ENCODE measurements around the gene MTMR12. TPM values are rescaled to one million over a fixed set of nuclear protein-coding genes. Genes with fewer than 3 reads are reported as not detected.

The MTMR12 gene
- total and polyA plus RNA-seq, 2 of the 8 experiments (the other 6 are each of a cell fraction or from before 2014, with no cell fraction given), result 19.1 to 59.3 TPM

GRCh38 chr5:32312197-32312594, 543 bp downstream of the MTMR12 start:
- Histone ChIP-seq H2BK15ac (ENCODE audit: low read length) (no peak overlapping the region), H3K79me1 (ENCODE audit: low read depth, low read length) (no peaks in the 10 kb centered on the region; the same call in 1 of the 2 replicates), H3K56ac (replicated peaks; ENCODE audit: insufficient read length, low read depth, low read length) (no peak overlapping the region), H4K5ac (ENCODE audit: insufficient read length, low read depth, low read length) (peak overlapping the region; percentile 31), H4K91ac (replicated peaks; ENCODE audit: insufficient read length, low read length) (peak overlapping the region; percentile 30), H4K8ac (ENCODE audit: extremely low read depth, insufficient read depth, low read length) (peak overlapping the region; percentile 93), H3K18ac (ENCODE audit: extremely low read depth, low read length) (peak overlapping the region; percentile 95), H2AFZ (ENCODE audit: low read length) (no peak overlapping the region), H4K20me1 (replicated peaks in 1 of 2; ENCODE audit: control insufficient read depth in 1 of 2, insufficient read depth in 2 of 2, low read length in 2 of 2) (peaks cover 0 to 5% of the 10 kb centered on the region in 2 experiments), H3K4me2 (ENCODE audit: insufficient read depth in 1 of 2, low read depth in 2 of 2, low read length in 2 of 2) (peak overlapping the region; percentile 71 to 94), H3K23me2 (ENCODE audit: low read depth, low read length) (peaks cover 7% of the 10 kb centered on the region), H3K36me3 (ENCODE audit: control insufficient read depth in 2 of 4, insufficient read depth in 4 of 4, low read length in 3 of 4) (no peaks in the 10 kb centered on the region; a peak in 2 of 8 replicates), H2BK5ac (ENCODE audit: low read depth, low read length) (0 out of 2 replicates have a peak overlapping the region, but pooled peaks have one; percentile 78), H3K23ac (ENCODE audit: insufficient read length) (no peak overlapping the region), H2BK20ac (ENCODE audit: low read length) (no peak overlapping the region), H3K9ac (replicated peaks in 1 of 4; ENCODE audit: extremely low read depth in 1 of 4, low read depth in 3 of 4, low read length in 3 of 4) (peak overlapping the region; percentile 49 to 99 (median 74)), H3K79me2 (ENCODE audit: control insufficient read depth in 1 of 2, insufficient read depth in 2 of 2, low read length in 2 of 2) (peaks cover 17 to 50% of the 10 kb centered on the region in 2 experiments), H3K4ac (replicated peaks; ENCODE audit: insufficient read length, low read depth, low read length) (no peak overlapping the region), H2BK120ac (replicated peaks; ENCODE audit: low read depth, low read length) (no peak overlapping the region), H3K14ac (ENCODE audit: insufficient read length) (no peak overlapping the region), H3K27ac (ENCODE audit: low read depth, low read length) (peak overlapping the region; percentile 70; the same call in 1 of the 2 replicates), H3K4me1 (replicated peaks in 1 of 4; ENCODE audit: control insufficient read depth in 3 of 4, insufficient read depth in 4 of 4, low read length in 3 of 4) (peaks cover 0 to 8% (median 4%) of the 10 kb centered on the region in 4 experiments; a peak in 5 of 7 replicates), H2AK5ac (ENCODE audit: low read depth, low read length) (no peak overlapping the region), H3K4me3 (ENCODE audit: extremely low read depth in 1 of 4, insufficient read depth in 2 of 4, low read depth in 3 of 4, low read length in 4 of 4) (peak overlapping the region; percentile 70 to 80 (median 79)), H3K27me3 (replicated peaks in 1 of 4; ENCODE audit: control insufficient read depth in 3 of 4, extremely low read depth in 1 of 4, insufficient read depth in 3 of 4, low read length in 3 of 4) (no peaks in the 10 kb centered on the region), H2BK12ac (ENCODE audit: low read depth, low read length) (no peak overlapping the region), H3K9me3 (ENCODE audit: insufficient read depth in 2 of 2, low read depth in 1 of 2, low read length in 1 of 2) (no peaks in the 10 kb centered on the region)
- FAIRE-seq (no peak), DNase-seq (ENCODE audit: low read depth in 1 of 2, low spot score in 2 of 2) (peak in 1 of 2 experiments; percentile 66)
- 4% methylated on average over 26 of the region's 34 CpGs; no CpG with 5 or more reads in 1 of the 2 experiments for WGBS, 2 experiments (ENCODE audit: extremely low coverage in 1 of 2, insufficient coverage in 1 of 2, insufficient read length in 1 of 2, insufficient replicate concordance in 2 of 2, low coverage in 1 of 2, low lambda C conversion rate in 2 of 2, missing lambda C conversion rate in 1 of 2)
- ChIA-PET POLR2A (ENCODE audit: partially characterized antibody) (interaction anchor here (1.0 to 1.2 kb wide), 3 partner anchors 13 to 28 kb away, joined by 3 to 4 read pairs (median 3); no protein-coding TSS in a partner anchor), CTCF (ENCODE audit: partially characterized antibody) (no interaction called here)
- TF ChIP-seq CBX8 (IDR thresholded peaks at IDR 0.05; ENCODE audit: borderline replicate concordance, low read depth, low read length), result no peak
- peak; percentile 13 for TF ChIP-seq TAF7 (optimal IDR thresholded peaks at IDR 0.05; ENCODE audit: borderline replicate concordance, low read depth, low read length)
- no peak for TF ChIP-seq CTBP2 (IDR thresholded peaks at IDR 0.05; ENCODE audit: borderline replicate concordance, insufficient read depth, insufficient read length, low read length)
- no peak for TF ChIP-seq ASH2L (IDR thresholded peaks at IDR 0.05; ENCODE audit: low read length)
- peak; percentile 57; the same call in 1 of the 2 replicates for TF ChIP-seq PHF8 (conservative IDR thresholded peaks at IDR 0.05; ENCODE audit: low read depth, low read length)
- TF ChIP-seq POLR2AphosphoS5 (IDR thresholded peaks at IDR 0.05; ENCODE audit: low read depth, low read length), result 0 out of 2 replicates have a peak, but pooled peaks have one; percentile 35
- TF ChIP-seq KDM4A (IDR thresholded peaks at IDR 0.05; ENCODE audit: low read depth, low read length, severe bottlenecking), result peak; percentile 81
- TF ChIP-seq, protein P1, sequence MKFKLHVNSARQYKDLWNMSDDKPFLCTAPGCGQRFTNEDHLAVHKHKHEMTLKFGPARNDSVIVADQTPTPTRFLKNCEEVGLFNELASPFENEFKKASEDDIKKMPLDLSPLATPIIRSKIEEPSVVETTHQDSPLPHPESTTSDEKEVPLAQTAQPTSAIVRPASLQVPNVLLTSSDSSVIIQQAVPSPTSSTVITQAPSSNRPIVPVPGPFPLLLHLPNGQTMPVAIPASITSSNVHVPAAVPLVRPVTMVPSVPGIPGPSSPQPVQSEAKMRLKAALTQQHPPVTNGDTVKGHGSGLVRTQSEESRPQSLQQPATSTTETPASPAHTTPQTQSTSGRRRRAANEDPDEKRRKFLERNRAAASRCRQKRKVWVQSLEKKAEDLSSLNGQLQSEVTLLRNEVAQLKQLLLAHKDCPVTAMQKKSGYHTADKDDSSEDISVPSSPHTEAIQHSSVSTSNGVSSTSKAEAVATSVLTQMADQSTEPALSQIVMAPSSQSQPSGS (IDR thresholded peaks at IDR 0.05; ENCODE audit: low read length), result no peak
- TF ChIP-seq POLR2A (IDR thresholded peaks at IDR 0.05; ENCODE audit: control extremely low read depth in 1 of 2, low read depth in 2 of 2, low read length in 2 of 2), result peak in 1 of 2 experiments; percentile 74; a peak in 2 of 3 replicates
- TF ChIP-seq TBP (IDR thresholded peaks at IDR 0.05; ENCODE audit: low read depth, low read length), result 0 out of 2 replicates have a peak, but pooled peaks have one; percentile 25
- 0 out of 4 replicates have a peak, but pooled peaks of 1 of the 2 experiments have one; percentile 42 for TF ChIP-seq HDAC2 (IDR thresholded peaks at IDR 0.05; ENCODE audit: borderline replicate concordance in 1 of 2, low read depth in 2 of 2, low read length in 2 of 2)

Measured in H1 (cell line).